NB4 (cell line): ENCODE results near the gene LRRC27.

ENCODE experiments used
- MAX ChIP-seq: IDR thresholded peaks from 2 replicates; pipeline ENCODE4 v1.6.1; 2011; ENCODE audit warnings: low read depth, low read length
- POLR2A ChIP-seq: IDR thresholded peaks from 2 replicates; pipeline ENCODE4 v1.6.1; 2011; ENCODE audit warnings: mild to moderate bottlenecking; ENCODE audit not compliant: insufficient read length; ENCODE audit errors: extremely low read depth
- TF ChIP-seq, protein P1 (sequence below): IDR thresholded peaks from one replicate; pipeline ENCODE4 v1.5.1; 2012; ENCODE audit warnings: low read depth, low read length

DNA sequence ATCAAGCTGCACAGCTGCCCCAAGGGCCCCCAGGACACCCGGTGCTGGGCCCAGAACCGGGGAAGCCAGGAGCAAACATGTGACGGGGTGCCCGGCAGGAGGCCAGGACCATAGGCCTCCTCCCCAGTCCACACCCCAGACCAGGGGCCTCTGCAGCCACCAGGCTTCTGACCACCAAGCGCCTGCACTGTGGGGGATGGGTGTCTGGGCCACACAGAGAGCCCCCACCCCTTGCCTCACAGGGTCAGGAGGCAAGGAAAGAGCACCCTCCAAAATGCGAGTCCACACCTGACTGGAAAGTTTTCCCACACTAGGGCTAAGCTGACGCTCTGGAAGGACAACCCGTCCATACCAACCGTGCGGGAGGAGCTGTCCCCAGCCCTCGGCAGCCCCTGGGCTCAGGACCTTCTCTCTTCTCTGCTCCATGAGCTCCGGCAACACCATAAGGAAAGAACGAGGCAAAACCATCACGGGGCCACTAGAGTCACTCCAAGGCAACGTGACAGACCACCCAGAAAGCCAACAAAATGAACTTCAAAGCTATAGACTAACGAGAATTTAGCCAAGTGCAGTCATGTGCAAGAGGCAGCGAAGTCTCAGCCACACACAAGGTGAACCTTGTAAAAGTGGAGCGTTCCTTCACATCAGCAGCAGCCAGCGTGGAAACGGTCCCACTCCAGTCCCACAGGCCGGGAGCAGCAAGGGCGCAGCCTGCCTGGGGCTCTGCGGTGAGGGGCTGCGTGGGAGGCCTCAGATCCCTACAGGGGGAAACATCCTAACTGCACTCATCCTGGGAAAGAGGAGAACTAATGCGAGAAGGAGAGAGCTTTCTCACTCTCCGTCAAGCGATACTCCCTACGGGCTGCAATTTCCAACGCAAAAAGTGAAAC is 29.3 kb upstream of the LRRC27 start:
- TF ChIP-seq, protein P1, sequence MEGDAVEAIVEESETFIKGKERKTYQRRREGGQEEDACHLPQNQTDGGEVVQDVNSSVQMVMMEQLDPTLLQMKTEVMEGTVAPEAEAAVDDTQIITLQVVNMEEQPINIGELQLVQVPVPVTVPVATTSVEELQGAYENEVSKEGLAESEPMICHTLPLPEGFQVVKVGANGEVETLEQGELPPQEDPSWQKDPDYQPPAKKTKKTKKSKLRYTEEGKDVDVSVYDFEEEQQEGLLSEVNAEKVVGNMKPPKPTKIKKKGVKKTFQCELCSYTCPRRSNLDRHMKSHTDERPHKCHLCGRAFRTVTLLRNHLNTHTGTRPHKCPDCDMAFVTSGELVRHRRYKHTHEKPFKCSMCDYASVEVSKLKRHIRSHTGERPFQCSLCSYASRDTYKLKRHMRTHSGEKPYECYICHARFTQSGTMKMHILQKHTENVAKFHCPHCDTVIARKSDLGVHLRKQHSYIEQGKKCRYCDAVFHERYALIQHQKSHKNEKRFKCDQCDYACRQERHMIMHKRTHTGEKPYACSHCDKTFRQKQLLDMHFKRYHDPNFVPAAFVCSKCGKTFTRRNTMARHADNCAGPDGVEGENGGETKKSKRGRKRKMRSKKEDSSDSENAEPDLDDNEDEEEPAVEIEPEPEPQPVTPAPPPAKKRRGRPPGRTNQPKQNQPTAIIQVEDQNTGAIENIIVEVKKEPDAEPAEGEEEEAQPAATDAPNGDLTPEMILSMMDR, result no peak
- TF ChIP-seq POLR2A (no peak), MAX (no peak)
